Thyroid gland (tissue), 4 donors: ENCODE measurements around the gene INVS.

Experiments
- POLR2A ChIP-seq, 2 donors: fragments of 450-650 bp; IDR thresholded peaks; one replicate each; pipeline ENCODE4 v1.6.1; 2017; ENCODE audit warnings: antibody characterized with exemption in 2 of 2, mild to moderate bottlenecking in 2 of 2, moderate library complexity in 1 of 2
- TF ChIP-seq, protein P1 (sequence below), 6 experiments: fragments of 200-600 bp in 3 of 6; fragments of 450-650 bp in 3 of 6; sonication (generic) in 3 of 6; IDR thresholded peaks; one replicate each; pipeline ENCODE4 v1.5.1; 2016 to 2019; ENCODE audit warnings: antibody characterized with exemption in 6 of 6, mild to moderate bottlenecking in 2 of 6, inconsistent platforms in 1 of 6, moderate library complexity in 1 of 6

DNA sequence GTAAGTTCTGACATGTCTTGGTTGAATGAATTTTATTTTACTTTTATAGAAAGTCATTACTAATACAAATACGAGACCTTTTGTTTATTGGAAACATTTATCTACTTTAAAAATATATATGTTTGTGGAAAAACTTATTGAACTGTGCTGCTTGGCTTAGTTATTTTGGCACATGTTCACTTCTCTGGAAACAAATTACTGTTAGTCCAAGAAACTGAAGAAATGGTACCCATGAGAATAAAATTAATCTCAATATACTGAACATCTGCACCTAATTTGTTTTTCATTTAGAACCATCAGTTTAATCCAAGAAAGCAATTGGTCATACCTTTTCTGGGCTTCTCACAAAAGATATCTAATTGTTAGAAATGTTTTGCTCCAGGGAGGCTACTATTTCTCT lies 32.2 kb downstream of the INVS start:
- TF ChIP-seq POLR2A (IDR thresholded peaks at IDR 0.05) = no peak
- TF ChIP-seq, protein P1, sequence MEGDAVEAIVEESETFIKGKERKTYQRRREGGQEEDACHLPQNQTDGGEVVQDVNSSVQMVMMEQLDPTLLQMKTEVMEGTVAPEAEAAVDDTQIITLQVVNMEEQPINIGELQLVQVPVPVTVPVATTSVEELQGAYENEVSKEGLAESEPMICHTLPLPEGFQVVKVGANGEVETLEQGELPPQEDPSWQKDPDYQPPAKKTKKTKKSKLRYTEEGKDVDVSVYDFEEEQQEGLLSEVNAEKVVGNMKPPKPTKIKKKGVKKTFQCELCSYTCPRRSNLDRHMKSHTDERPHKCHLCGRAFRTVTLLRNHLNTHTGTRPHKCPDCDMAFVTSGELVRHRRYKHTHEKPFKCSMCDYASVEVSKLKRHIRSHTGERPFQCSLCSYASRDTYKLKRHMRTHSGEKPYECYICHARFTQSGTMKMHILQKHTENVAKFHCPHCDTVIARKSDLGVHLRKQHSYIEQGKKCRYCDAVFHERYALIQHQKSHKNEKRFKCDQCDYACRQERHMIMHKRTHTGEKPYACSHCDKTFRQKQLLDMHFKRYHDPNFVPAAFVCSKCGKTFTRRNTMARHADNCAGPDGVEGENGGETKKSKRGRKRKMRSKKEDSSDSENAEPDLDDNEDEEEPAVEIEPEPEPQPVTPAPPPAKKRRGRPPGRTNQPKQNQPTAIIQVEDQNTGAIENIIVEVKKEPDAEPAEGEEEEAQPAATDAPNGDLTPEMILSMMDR (IDR thresholded peaks at IDR 0.05) = no peak
